Posterior vena cava (tissue), 2 donors: ENCODE measurements around the gene IDI2. TPM values are rescaled to one million over a fixed set of nuclear protein-coding genes. Genes with fewer than 3 reads are reported as not detected.

Source experiments
- DNase-seq: peaks from one replicate; pipeline ENCODE4 v3.0.0-alpha.2; 2020; ENCODE audit warnings: low spot score
- intact Hi-C, 2 donors: fragments of 100-400 bp; cut with DNase I; formaldehyde crosslinking; loops; one replicate each; pipeline versions ENCODE4 v1.14.1 to v1.14.2; 2022 to 2023
- total RNA-seq, 2 donors: library from RNA; stranded (reverse); fragmentation: NEBNext Ultra II Directional; extraction: Animal tissue kit (Norgen Biotek cat#: 25700); gene quantifications; one replicate each; pipeline ENCODE4 v1.2.1, GENCODE V29; 2021
- donor health status: DM: yes; HTN: yes; CAD: no.
- donor health status: DM: yes; HTN: yes; CAD: no.

The IDI2 gene
- total RNA-seq, 2 donors from 2014 or later, result not detected

- intact Hi-C loops, result no loop called here
- DNase-seq, result no peak
These were observed 38.1 kb downstream of the IDI2 start for GRCh38 chr10:987620-987869.

DNA sequence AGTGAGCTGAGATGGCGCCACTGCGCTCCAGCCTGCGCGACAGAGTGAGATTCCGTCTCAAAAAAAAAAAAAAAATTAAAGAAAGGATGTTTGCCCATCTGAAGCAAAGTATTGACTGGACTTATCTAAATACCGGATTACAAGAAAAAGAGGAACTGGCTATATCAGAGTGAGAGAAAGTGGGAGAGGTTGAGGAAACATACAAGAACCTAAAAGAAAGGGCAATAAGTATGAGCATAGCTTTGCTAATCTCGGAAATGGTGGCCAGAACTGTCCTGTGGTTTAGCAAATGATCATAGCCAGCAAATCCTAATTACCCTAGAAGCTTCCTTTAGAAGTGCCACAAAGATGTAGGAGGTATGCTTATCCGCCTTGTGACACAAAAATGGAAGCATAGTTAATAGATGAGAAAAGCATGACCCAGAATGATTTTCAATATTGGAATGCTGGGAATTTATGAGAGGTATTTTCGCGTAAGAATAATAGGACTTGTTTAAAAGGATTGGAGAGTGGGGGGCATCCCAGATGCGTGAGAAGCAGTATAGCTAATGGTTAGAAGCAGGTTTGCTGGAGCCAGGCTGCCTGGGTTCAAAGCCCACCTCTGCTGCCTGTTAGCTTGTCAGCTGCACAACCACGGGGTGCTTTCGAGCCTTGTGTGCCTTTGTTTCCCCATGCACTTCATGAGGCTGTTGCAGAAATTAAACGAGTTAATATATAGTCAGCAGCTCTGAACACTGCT is 38.6 kb downstream of the IDI2 start:
- peak; percentile 48 for DNase-seq
- intact Hi-C loops, result no loop called here

GRCh38 chr10:986137-986825 is 39.4 kb downstream of the IDI2 start:
- intact Hi-C loops, result no loop called here
- DNase-seq, result peak; percentile 4

GRCh38 chr10:985361-985760 is 40.3 kb downstream of the IDI2 start:
- DNase-seq, result peak; percentile 13
- intact Hi-C loops, result no loop called here

GRCh38 chr10:983971-984655 is 41.5 kb downstream of the IDI2 start:
- peak; percentile 3 for DNase-seq
- intact Hi-C loops, result no loop called here

DNA sequence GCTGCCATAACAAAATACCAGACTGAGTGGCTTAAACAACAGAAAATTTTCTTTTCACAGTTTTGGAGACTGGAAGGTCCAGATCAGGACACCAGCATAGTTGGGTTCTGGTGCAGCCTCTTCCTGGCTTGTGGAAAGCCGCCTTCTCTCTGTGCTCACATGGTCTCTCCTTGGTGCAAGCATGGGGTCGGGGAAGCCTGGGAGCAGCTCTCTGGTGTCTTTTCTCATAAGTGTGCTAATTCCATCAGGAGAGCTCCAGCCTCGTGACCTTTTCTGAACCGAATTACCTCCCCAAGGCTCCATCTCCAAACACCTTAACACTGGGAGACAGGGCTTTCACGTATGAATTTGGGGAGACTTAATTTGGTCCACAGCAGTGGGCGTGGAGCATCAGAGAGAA is 42.3 kb downstream of the IDI2 start:
- intact Hi-C loops, result no loop called here
- peak; percentile 7 for DNase-seq

DNA sequence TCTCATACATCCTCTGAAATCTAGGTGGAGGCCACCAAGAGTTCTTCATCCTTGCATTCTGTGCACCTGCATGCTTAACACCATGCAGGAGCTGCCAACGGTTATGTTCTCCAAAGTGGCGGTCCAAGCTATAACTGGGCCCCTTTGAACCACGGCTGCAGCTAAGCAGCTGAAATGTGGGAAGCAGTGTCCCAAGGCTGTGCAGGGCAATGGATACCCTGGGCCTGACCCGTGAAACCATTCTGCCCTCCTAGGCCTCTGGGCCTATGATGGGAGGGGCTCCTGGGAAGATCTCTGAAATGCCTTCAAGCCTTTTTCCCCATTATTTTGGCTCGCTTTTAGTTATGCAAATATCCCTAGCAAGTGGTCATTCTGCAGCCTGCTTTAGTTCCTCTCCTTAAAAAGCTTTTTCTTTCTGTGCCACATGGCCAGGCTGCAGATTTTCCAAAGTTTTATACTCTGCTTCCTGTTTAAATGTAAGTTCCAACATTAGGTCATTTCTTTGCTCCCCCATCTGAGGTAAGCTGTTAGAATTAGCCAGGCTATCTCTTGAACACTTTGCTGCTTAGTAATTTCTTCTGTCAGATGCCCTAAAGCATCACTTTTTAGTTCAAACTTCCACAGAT is 45.1 kb downstream of the IDI2 start:
- no peak for DNase-seq
- intact Hi-C loops, result no loop called here

DNA sequence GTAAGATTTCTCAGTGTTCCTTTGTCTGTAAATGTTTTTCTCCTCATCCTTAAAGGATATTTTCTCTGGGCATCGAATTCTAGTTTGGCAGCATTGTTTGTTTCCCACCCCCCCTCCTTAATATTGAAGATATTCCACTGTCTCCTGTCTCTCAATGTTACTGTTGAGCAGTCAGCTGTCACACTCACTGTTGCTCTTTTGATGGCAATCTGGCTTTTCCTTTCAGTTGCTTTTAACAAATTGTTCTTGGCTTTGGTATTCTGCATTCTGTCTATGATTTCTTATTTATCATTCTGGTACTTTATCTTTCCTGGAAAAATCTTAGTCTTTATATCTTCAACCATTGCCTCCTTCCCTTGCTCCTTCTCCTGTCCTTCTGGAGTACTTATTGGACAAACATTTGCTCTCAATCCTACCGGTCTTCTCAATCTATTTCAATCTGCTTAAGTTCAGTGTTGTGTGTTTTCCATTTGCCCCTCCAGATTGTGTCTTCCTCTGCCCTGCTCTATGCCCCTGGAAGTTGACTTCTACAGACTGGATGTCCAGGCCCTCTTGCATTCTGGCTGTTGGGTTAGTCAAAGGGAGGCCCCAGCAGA is 46.7 kb downstream of the IDI2 start:
- no peak for DNase-seq
- intact Hi-C loops, result no loop called here

- peak; percentile 52 for DNase-seq
- intact Hi-C loops, result no loop called here
These were observed 49.3 kb downstream of the IDI2 start for GRCh38 chr10:976316-976715.

DNA sequence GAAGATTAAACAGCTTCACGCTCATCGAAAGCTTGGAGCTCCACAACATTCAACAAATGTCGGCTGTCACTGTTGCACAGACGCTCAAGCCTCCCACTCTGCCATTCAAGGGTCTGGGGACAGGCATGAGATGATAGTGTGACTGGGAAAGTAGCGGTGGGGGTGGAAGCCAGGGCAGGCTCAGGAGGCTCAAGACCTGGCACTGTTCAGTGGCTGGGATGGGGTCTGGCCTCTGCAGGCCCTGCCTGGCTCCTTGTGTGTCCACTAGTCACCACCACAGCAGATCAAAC is 50.9 kb downstream of the IDI2 start:
- intact Hi-C loops, result no loop called here
- DNase-seq, result peak; percentile 48

- intact Hi-C loops, result no loop called here
- DNase-seq, result peak; percentile 34
These were observed 51.4 kb downstream of the IDI2 start for GRCh38 chr10:974038-974784.

GRCh38 chr10:972763-973162 is 52.9 kb downstream of the IDI2 start:
- intact Hi-C loops, result no loop called here
- DNase-seq, result peak; percentile 49

DNA sequence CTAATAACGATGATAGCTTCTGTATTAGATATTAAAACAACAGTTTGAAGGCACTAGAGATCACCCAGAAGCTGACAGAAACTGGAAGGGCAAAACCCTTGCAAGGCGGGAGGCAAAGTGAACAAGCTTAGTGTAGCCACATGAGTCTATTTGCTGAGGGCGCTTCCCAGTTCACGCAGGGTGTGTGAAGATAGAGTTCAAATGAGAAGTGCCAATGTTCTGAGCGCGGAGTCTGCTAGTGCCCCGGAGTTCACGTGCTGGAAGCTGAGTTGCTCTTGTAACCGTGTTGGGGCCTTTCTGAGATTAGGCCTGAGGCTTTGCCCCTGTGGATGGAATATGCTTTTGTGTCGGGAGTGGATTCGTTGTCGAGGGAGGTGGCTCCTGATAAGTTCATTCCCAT is 54.0 kb downstream of the IDI2 start:
- intact Hi-C loops, result no loop called here

GRCh38 chr10:971150-971542 is 54.5 kb downstream of the IDI2 start:
- DNase-seq, result peak; percentile 76
- intact Hi-C loops, result no loop called here

More for the DNA sequence above, 54.0 kb downstream of the IDI2 start:
- DNase-seq, result peak; percentile 31

DNA sequence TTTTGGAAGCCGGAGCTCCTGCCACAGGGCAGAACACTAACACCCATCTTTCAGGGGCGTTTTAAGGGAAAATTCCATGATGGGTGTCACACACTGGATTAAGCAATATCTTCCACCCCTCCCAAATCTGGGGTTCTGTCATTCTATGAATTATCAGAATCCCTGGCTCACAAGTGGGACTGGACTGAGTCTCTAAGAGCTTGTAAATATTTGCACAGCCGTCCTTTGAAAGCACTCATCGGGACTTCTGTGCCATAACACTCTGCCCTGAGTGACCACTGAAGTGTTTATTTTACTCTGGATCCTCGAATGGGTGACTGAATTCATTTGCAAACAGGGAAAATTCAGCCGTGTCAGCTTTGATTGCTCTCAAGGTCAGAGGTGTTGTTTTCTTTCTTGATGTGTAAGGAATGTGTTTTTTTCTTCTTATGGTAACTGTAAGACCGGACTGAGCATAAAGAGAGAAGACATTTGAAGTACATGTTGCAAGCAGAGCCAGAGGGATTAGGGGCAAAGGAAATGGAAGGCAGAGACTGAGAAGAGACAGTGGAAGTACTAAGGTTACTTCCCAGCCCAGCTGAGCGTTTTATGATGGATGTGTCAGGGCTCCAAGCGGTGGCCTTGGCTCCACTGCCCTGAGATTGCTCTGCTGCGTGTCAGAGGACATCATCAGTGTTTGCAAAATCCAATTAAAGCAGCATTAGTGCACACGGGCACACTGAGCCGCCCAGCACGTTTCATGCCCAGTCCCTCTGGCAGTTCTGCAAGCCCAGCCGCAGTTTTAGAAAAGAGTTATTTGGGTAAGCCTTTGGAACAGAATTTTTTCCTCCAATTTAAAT is 55.1 kb downstream of the IDI2 start:
- intact Hi-C loops, result no loop called here
- DNase-seq, result peak; percentile 48

DNA sequence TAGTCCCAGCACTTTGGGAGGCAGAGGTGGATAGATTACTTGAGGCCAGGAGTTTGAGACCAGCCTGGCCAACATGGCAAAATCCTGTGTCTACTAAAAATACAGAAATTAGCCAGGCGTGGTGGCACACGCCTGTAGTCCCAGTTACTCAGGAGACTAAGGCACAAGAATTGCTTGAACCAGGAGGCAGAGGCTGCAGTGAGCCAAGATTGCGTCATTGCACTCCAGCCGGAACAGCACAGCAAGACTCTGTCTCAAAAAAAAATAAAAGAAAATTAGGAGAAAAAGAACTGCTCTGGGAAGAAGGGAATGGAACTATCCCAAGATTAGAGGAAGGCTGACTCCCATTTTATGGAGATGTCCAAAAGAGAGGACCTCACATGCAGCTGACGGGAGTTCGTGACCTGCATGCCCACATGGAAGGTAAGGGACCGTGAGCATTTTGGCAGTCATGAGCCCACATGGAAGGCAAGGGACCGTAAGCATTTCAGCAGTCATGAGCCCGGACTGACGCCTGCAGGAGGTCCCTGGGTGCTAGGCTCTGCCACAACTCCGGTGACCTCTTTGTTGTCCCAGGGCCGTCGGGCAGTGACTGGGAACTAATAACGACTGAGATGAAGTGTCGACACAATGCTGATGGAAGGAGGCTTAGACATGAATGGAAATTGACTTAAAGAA is 56.0 kb downstream of the IDI2 start:
- intact Hi-C loops, result no loop called here

More for the DNA sequence above, 56.0 kb downstream of the IDI2 start:
- peak; percentile 54 for DNase-seq
